ENCODE measurements around the gene ZBTB21.
"Not testable (repeated sequence)": the region's sequence is repeated elsewhere in the genome, so short reads cannot be mapped to it uniquely, and the experiment has no call there.

The ZBTB21 gene

DNA sequence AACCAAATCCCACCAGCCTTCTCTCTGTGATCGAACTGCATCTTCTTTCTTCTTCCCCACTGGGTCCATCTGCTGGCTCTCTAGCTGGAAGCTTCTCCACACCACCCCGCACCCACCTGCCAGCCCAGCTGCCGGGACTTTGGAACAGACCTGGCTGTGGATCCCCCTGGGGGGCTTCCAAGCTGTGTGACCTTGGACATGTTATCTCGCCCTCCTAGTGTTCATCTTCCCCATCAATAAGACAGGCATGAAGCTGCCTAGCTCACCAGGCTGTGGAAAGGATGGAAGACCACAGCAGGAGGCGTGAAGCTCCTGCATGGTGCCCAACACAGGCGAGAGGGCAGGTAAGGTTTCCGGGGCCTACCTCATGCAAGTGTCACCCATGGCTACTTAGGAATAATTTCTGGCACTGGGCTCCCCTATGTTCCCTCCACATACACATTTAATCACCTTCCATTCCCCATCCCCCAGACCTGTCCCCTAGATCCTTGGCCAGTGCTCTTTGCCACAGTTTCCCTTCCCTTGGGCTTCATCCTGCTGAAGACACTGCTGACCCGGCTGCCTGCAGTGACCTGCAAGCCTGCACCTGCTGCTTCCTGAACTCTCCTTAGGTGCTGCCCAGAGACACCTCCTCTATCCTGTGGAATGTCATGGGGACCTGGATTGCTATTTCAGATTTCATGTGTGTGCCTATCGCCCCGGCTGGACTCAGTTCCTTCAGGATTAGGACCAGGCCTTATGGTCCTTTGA, 43.1 kb downstream of the ZBTB21 start:
- no peak for DNase-seq (ENCODE audit: low spot score)

DNA sequence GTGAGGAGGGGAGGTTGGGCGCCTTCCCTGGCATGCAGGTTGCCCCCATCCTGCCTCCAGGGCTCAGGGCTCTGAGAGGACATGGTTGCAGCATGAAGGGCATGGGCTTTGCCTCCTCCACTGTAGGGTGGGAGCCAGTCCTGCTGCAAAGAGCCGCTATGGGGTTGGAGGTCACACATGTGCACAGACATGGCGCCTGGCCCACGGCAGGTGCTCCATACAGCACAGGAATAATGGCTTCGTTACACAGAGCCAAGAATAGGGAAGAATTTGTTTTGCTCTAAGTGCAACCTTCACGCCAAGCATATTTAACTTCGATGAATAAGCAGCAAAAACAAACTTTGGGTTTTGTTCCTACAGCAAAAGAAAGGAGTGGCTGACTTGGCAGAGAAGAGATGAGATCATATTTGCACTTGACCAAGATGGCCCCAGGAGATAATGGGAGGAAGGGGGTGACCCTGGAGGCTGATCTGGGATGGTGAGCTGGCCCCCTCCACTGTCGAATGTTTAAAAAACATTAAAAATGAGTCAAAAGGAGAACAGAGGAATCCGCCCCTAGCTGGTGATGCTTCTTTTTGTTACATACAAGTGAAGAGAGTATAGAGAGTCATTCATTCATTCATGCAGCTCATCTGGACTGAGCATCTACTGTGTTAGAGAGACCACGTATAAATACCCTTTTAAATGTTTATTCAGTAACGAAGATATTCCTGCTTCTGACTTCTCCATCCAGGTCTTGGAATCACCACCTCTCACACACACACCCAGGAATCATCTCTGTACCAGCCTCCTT, 43.9 kb downstream of the ZBTB21 start:
- DNase-seq (ENCODE audit: low spot score), result no peak

DNA sequence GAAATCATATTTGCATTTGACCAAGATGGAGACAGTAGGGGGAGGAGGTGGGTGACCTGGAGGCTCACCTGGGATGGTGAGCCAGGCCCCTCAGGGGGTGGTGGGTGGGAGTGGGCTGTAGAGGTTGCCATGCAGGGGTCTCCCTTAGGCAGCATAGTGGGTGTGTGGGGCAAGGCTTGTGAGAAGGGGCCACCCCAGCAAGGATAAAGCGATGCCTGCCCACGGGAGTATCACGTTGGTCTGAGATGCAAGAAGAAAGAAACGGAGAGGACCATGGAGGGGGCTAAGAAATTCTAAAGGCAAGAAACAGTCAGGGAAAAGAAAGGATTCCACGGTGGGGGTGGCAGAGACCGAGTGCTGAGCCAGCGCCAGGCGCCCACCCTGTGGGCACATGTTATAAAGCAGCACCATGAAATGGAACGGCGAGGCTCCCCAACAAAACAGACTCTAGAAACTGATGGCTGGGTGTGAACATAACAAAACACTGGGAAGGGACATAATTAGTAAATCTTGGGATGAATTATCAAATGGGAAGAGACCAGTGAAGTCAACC, 44.6 kb downstream of the ZBTB21 start:
- DNase-seq (ENCODE audit: low spot score), result no peak

DNA sequence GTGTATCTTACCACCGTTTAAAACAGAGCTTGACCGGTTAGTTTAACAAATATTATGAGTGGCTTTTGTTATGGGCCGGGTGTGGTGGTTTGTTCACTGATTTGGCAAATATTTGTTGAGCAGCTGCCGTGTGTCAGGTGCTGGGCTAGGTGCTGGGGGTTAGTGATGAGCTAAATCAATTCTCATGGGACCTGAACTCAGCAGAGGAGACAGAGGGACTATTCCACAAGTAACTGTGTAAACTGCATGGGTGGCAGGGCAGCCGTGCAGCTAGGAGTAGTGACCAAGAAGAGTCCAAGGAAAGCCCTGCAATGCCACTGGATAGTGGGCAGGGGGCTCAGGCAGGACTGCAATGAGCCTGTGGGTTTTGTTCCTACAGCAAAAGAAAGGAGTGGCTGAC, 45.1 kb downstream of the ZBTB21 start:
- no peak for DNase-seq (ENCODE audit: low spot score)

DNA sequence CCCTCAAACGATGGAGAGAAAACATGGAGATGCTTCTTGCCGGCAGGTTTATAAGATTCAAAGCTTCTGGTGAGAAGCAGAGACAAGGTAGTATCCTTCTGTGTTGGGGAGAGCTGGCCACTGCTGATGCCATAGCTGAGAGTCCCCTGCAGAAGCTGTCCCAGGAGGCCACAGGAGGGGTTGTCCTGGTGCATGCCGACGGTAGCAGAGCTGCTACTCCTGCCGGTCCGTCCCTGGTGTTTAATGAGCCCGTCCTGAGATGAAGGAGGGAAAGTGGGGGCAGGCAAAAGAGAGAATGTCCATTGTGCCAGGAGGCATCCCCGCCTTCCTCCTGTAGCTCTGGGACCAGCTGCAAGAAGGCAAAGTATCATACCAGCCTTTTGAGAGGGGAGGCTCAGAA, 46.0 kb downstream of the ZBTB21 start:
- DNase-seq (ENCODE audit: low spot score), result no peak

DNA sequence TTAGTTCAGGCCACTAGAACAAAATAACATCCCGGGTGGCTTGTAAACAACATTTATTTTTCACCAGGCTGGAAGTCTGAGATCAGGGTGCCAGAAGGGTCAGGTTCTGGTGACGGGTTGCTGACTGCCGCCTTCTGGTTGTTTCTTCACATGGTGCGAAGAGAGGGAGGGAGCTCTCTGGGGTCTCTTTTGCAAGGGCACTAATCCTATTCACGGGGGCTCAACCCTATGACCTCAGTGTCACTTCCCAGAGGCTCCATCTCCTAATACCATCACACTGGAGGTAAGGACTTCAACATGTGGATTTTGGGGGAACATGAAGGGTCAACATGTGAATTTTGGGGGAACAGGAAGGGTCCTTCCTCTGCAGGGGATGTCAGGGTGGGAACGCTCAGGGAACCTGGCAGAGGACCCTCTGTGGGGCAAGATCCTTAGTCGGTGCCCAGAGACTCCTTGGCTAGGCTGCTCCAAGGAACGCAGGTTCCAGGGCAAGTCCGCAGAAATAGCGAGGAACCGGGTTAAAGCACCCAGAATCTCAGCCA, 47.7 kb downstream of the ZBTB21 start:
- no peak for DNase-seq (ENCODE audit: low spot score)

DNA sequence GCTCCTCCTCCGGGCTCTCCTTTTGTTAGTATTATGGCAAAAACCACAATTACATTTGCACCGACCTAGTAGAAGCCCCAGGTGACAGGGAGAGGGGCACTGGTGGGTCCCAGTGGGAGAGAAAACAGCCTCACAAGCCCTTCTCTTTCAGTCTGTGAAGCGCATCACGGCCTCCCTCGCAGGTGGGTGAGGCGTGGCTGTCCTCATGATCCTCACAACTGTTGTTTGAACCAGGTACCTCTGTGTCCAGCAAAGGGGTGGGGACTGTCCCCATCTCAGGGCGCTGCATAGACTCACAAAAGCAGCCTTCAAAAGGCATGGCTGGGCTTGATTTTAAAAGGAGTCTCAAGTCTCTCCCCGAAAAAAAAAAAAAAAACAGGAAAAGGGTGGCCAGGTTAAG, 48.4 kb downstream of the ZBTB21 start:
- no peak for DNase-seq (ENCODE audit: low spot score)

DNA sequence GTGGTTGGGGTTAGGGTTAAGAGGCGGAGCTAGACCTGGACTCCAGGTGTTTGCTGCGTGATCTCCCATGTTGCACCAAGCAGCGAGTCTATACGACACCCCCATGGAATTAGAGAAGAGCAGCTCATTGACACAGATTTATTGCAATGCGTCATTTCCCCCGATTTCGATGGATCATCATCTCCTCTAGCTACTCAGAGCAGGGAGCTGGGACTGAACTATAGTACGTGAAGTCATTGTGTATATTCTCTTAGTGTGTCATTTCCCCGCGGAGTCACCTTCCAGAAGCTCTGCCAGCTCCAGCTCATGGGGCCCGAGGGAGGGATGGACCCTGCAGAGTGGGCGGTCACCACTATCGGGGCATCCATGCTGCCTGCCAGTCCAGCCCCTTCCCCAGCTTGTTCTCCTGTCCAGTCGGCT, 48.9 kb downstream of the ZBTB21 start:
- no peak for DNase-seq (ENCODE audit: low spot score)

DNA sequence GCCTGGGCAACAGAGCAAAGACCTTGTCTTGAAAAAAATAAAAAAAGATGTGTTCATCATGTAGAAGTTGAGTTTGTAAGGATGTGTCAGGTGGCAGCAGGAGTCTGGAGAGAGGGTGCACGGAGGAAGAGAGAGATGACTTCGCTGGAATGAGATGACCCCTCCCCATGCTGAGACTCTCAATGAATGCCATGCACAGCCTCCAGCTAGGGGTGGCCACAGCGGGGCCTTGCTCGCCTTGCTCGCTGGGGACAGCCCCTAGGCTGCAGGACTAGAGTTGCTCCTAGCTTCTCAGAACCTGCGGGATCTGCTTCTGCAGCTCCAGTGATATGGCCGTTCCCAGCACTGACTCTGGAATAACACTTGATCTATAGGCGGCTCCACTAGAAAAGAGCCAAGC, 49.8 kb downstream of the ZBTB21 start:
- no peak for DNase-seq (ENCODE audit: low spot score)

DNA sequence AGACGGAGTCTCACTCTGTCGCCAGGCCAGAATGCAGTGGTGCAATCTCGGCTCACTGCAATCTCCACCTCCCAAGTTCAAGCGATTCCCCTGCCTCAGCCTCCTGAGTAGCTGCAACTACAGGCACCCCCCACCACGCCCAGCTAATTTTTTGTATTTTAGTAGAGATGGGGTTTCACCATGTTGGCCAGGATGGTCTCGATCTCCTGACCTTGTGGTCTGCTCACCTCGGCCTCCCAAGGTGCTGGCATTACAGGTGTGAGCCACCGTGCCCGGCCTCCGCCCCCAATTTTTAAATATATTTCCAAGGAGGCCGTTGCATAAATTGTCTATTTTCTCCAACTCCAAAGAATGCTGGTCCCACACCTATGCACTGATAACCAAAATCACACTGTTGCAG, 50.5 kb downstream of the ZBTB21 start:
- not testable (repeated sequence) for DNase-seq (ENCODE audit: low spot score)

DNA sequence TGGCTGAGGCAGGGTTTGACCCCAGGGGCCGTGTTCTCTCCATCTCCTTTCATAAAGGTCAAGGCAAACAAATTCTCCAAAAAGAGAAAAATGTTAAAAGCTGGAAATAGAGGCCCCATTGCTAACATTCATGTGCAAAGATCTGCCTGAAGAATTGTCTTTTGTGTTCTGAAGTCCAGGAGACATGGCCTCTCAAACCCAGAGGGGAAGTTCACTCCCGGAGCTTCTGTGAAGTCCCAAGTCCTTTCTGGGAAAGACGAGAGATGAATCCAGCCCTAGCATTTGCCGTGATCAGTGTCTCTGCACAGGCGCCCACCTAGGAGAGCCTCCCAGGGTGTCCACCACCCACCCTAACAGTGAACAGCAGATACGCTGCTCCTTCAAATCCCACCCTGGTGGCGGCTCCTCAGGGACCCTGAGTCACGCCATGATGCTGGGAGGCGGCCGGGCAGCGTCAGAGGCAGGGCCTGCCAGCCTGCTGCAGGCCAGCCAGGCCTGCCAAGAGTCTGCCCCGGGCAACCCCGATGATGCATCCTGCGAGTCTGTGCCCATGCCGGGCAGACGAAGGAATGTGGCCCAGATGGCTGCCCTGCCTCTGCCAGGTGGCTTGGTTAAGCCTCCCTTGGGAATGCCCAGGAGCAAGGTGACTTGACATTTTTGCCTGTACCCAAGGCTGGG, 51.1 kb downstream of the ZBTB21 start:
- no peak for DNase-seq (ENCODE audit: low spot score)

DNA sequence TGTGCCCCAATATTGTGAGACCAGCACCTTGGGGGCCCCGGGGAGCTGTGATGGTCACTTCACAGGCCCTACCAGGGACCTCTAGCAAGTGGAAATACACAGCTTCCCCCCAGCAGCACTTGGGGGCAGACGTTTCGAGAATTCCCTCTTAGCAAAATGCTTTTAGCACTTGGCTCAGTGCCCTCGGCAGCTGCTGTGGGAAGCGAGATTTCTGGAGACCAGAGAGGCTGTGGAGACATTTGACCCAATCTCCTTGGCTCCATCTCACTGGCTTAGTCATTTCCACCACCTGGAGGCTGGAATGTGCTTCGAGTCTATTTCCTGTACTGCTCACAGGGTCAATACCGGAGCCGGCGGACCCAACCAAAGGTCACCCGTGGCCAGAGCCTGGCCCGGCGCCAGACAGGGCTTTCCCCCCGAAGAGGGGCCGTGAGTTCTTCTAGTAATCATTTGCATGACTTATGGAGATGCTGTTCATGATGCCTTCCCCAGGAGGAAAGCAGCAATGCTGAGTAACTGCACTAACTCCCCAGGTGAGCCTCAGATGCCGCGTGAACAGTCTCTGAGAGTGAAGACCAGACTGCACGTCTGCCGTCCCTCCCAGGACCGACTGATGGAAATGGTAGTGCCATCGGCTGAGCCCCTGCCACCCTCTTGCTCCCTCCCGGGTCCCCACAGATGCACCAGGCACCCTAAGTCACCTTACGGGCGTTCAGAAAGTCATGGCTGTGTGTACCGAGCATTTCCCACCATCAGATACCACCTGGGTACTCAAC, 52.0 kb downstream of the ZBTB21 start:
- DNase-seq (ENCODE audit: low spot score), result no peak

DNA sequence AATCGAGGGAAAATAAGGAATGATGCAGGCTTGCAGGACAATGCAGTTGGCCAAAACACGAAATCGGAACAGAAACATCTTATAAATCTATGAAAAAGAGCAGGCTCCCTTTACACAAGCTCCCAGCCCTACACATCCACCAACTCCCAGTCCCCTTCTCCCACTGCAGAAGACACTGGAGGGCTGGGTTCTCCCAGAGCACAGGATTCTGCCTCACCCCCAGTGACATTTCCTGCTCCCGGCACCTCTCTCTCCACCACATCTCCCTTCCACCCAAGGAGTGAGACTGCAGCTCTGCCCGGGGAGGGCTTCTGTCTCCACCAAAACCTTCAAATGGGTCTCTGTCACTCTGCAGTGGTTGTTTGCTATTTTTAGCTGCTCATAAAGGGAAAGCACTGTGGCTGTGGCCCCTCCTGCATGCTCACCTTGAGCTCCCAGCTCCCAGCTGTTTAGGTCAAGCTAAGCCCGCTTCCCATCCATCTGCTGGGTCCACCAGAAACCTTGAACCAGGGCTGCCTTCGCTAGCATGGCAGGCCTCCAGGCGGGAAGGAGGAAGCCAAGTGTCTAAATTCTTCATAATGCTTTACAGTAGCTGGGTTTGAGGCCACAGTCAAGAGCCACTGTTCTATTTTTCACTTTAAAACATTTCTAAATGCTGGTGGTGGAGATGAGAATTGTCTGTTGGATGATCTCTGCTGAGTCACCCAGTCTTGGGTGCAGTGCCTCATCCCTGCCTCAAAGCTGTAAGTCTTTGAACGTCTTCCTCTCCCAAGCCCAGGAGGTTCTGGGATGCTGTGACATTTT, 53.0 kb downstream of the ZBTB21 start:
- no peak for DNase-seq (ENCODE audit: low spot score)

DNA sequence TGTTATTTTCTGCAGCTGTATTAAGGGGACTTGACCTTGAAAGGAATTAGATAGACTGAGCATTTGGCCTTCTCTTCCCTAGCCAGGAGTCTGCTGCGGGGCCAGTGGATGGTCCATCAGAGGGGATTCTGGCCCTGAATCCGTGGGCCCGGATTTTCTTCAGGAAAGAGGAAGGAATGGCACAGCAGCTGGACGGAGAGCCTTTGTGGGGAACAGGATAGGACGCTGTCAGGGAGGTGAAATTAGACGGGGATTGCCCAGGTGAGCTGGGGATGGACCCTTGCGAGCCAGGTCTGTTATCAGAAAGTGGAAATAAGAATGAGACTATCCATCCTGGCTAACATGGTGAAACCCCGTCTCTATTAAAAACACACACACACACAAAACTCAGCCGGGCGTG, 54.6 kb downstream of the ZBTB21 start:
- no peak for DNase-seq (ENCODE audit: low spot score)

DNA sequence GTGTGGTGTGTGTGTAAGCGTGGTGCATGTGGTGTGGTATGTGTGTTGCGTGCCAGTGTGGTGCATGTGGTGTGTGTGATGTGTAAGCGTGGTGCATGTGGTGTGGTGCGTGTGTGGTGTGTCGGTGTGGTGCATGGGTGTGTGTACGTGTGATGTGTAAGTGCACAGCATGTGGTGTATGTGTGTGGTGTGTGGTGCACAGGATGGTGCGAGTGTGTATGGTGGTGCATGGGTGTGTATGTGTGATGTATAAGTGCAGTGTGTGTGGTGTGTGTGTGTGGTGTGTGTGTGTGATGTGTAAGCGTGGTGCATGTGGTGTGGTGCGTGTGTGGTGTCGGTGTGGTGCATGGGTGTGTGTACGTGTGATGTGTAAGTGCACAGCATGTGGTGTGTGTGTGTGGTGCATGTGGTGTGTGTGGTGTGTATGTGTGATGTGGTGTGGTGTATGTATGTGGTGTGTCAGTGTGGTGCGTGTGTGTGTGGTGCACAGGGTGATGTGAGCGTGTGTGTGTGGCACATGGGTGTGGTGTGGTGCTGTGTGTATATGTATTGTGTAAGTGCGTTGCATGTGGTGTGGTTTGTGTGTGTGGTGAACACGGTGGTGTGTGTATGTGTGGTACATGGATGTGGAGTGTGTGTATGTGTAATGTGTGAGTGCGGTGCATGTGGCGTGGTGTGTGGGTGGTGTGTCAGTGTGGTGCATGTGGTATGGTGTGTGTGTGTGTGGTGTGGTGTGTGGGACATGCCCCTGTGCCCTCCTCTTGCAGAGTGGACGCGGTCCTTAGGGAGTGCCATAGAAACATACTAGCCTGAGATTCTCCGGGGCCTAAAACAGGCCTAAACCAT, 55.3 kb downstream of the ZBTB21 start:
- DNase-seq (ENCODE audit: low spot score), result no peak

DNA sequence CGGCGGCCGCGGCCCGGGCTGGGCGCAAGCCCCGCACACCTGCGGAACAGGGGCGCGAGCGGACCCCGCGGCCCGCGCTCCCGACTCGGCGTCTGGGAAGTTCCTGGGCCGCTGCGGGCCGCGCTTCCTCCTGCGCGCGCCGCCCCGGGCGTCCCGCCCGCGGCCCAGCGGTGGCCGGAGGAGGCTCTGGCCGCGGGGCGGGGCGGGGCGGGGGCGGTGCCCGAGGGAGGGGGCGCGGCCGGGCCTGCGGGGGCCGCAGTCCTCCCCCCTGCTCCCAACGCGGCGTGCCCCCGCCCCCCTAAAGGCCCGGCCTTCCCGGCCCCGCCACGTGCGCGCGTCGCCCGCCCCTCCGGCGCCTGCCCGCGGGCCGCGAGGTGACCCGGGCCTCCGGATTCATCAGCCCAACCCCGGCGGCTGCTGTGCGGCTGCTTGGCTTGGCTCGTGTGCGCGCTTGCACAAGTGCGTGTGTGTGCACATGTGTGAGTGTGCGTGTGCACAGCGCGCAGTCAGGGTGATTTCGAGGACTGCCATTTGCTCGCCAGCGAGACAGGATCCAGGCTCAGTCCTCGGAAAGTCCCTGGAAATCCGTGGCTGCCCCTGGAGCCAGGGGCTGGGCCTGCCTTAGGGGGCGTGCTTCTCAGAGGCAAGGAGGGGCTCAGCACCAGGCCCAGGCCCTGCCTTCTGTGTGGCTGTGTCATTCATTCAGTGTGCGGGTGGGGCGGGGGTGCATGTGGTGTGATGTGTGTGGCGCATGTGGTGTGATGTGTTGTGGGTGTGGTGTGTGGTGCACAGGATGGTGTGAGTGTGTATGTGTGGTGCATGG, 56.1 kb downstream of the ZBTB21 start, which contains the start of gene C2CD2:
C2CD2 (minus strand) TSS at position 188 of the 823 bp plus-strand sequence. CDS start 370 bp downstream, outside the sequence.
- DNase-seq (ENCODE audit: low spot score), result peak; percentile 54

DNA sequence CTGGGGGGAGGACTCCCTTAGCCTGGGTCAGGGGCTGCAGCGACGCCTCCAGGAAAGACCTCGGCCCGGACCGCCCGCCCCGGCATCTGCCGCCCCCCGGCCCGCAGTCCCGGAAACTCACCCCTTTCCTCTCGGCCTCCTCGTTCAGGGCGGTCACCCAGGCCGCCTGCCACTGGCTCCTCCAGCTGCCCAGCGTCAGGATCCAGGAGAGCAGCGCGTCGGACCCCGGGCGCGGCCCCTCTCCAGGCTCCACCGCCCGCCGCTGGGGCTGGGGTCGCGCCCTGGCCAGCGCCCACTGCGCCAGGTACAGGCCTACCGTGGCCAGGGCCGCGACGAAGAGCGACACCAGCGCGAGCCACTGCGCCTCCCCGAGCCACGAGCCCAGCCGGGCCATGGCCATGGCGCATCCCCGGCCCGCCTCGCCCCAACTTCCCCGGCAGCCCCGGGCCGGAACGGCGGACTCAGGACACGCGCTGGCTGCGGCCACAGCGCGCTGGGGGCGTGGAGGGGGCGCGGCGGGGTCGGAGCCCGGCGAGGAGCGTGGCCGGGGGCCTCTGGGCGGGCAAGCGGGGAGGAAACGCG, 56.8 kb downstream of the ZBTB21 start:
- DNase-seq (ENCODE audit: low spot score), result no peak

DNA sequence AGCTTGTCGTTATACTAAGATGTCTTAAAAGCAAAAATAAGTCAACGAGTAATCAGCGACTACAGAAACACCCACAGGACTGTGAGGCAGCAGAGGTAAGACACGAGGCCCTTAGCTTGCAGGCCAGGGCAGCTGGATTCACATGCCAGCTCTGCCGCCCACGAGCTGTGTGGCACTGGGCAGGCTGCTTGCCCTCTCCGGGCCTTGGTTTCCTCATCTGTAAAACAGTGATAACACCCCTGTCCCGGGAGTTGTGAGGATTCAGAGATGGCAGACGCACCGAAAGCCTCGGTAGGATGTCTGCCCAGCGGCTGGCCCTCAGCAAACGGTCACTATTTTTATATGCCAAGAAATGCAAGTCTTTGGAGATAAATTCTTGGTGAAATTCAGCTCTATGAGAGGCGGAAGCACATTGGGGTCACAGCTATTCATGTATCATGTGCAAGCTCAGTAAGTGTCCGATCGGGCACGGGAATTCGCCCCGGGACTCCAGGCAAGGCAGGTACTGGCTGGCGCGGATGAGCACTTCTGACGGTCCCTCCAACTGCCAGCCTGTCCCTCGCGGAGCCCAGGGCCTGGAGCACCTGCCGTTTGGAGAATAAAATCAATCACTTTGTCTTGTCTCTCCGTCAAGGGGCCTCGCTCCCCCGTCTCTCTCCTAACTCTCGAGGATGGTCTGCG, 57.5 kb downstream of the ZBTB21 start:
- DNase-seq (ENCODE audit: low spot score), result no peak

All from SW480 (cell line).